ENCODE measurements around the gene NGF.

Gene NGF

GRCh38 chr1:115348636-115349035 is 10.6 kb upstream of the NGF start:
- DNase-seq (ENCODE audit: low read depth): no peak
- H3K4me3 ChIP-seq (ENCODE audit: low read depth, low read length): no peak overlapping the region
- no peak for TF ChIP-seq CTCF (IDR thresholded peaks at IDR 0.05; ENCODE audit: low read depth, low read length, missing control alignments)

- no peak for TF ChIP-seq CTCF (IDR thresholded peaks at IDR 0.05; ENCODE audit: low read depth, low read length, missing control alignments)
- DNase-seq (ENCODE audit: low read depth): no peak
- H3K4me3 ChIP-seq (ENCODE audit: low read depth, low read length): no peak overlapping the region
Measured at GRCh38 chr1:115347282-115347681, 9.2 kb upstream of the NGF start.

GRCh38 chr1:115343200-115343737 is 5.2 kb upstream of the NGF start:
- no peak overlapping the region for H3K4me3 ChIP-seq (ENCODE audit: low read depth, low read length)
- TF ChIP-seq CTCF (IDR thresholded peaks at IDR 0.05; ENCODE audit: low read depth, low read length, missing control alignments): no peak
- no peak for DNase-seq (ENCODE audit: low read depth)

GRCh38 chr1:115341948-115342347 is 3.9 kb upstream of the NGF start:
- H3K4me3 ChIP-seq (ENCODE audit: low read depth, low read length): no peak overlapping the region
- no peak for TF ChIP-seq CTCF (IDR thresholded peaks at IDR 0.05; ENCODE audit: low read depth, low read length, missing control alignments)
- DNase-seq (ENCODE audit: low read depth): no peak

GRCh38 chr1:115340879-115341278 is 2.8 kb upstream of the NGF start:
- TF ChIP-seq CTCF (IDR thresholded peaks at IDR 0.05; ENCODE audit: low read depth, low read length, missing control alignments): no peak
- H3K4me3 ChIP-seq (ENCODE audit: low read depth, low read length): no peak overlapping the region
- DNase-seq (ENCODE audit: low read depth): no peak

- H3K4me3 ChIP-seq (ENCODE audit: low read depth, low read length): no peak overlapping the region
- TF ChIP-seq CTCF (IDR thresholded peaks at IDR 0.05; ENCODE audit: low read depth, low read length, missing control alignments): no peak
- DNase-seq (ENCODE audit: low read depth): no peak
Measured at GRCh38 chr1:115338457-115338820, 390 bp upstream of the NGF start.

- H3K4me3 ChIP-seq (ENCODE audit: low read depth, low read length): no peak overlapping the region
- DNase-seq (ENCODE audit: low read depth): no peak
Measured at GRCh38 chr1:115337276-115337632, 795 bp downstream of the NGF start.

More at GRCh38 chr1:115337276-115337632, 795 bp downstream of the NGF start:
- no peak for TF ChIP-seq CTCF (IDR thresholded peaks at IDR 0.05; ENCODE audit: low read depth, low read length, missing control alignments)

All from GM12864 (cell line).